ENCODE data around the gene RTL9.
"Not testable (repeated sequence)": the region's sequence is repeated elsewhere in the genome, so short reads cannot be mapped to it uniquely, and the experiment has no call there.

RTL9 gene

GRCh38 chrX:110358548-110358947 lies at the start of gene RTL9:
Gene RTL9, plus strand, starts transcription at chrX:110358848. Its CDS starts 91,770 bp downstream, at chrX:110450618.
- DNase-seq, result no peak

GRCh38 chrX:110310000-110310790 lies 48.5 kb upstream of the RTL9 start:
- no peak for DNase-seq

DNA sequence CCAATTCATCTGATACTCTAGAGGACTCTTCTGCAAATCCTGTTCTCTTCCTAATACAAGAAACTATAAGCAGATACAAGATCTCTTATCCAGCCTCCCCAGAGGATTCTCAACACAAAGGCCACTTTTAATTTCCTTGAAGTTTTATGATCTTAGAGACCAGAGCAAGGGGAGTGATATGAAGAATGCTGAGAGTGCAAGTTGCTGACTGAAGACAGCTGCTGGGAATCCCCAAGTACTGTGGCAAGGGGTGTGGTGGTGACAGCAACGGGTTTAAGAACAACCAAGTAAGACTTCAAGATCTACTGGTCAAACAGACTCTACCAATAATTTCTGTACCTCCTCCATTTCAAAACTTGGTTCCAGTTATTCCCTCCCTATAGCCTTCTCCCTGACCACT lies 47.8 kb upstream of the RTL9 start:
- no peak for DNase-seq

DNA sequence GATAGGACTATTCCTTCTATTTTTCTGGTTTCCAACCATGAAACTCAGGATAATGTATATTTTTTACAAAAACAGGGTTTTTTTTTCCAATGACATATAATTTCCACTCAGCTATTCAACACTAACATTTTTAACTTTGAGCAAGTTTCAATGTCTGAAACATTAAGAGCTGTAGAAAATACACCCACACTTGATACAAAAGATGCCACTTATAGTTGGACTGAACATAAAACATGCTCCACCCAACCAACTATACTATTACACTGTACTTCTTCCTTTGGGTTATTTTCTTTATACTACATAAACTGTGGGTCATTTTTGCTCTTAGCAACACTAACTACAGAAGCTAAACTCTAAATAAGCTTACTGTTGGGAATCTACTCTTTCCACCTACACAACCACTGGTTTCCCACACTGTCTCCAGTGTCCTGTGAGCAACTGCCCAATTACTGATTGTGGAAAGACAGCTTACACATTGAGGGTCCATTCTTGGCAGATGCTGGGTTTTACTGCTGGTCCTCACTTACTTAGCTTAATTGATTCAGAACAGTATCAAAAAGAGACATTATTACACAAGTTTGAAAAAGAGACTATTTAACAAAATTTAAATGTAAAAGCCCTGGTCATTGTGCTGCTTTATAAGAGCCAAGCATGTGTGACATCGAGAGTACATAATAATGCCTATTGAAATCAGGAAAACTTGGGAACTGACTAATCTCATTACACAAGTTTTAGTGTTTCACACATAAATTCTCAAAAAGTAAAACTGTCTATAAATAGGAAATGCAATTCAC lies 47.0 kb upstream of the RTL9 start:
- no peak for DNase-seq

- DNase-seq, result no peak
These were observed 43.1 kb upstream of the RTL9 start for GRCh38 chrX:110315551-110315950.

GRCh38 chrX:110316351-110317060 lies 42.1 kb upstream of the RTL9 start:
- no peak for DNase-seq

- DNase-seq, result no peak
These were observed 41.4 kb upstream of the RTL9 start for GRCh38 chrX:110317061-110317819.

DNA sequence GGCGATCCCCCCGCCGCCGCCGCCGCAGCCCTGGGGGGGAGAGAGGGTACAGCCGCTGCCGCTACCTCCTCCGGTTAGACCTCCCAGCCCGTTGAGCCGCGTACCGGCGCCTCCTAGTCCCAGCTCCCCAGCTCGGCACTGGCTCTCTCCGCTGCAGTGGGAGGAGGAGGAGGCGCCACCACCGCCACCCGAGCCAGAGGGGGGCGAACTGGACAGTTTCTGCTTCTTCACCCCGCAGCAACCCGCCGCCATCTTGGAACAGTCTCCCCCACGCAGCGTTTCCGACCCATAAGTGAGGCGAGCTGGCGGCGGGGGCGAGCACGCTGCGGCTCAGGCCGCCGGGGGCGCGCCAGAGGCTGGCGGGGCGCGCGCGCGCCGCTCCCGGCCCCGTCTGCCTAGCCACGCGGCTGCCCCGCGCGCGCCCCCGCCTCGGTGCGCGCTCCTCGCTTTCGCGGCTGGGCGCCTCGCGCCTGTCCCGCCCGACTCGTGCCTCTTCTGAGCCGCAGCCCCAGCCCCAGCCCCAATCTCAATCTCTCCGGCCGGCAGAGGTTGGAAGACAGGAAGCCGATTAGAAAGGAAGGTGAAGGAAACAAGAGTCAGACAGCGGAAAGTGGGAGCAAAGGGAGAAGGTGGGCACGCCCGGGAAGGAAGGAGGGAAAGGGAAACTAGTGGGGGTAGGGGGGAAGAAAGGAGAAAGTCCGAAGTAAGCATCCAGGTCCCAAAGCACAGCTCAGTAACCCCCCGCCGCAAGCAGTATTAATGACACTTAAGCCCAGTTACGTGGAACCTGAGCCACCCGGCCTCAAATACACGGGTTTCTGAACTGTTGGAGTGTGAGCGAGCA lies 40.6 kb upstream of the RTL9 start, which contains the start of gene AMMECR1:
TSS of gene AMMECR1 (minus strand) at position 266 of the 844 bp plus-strand sequence. CDS start at position 252, 14 bp downstream.
- peak; percentile 33 for DNase-seq

- DNase-seq, result no peak
These were observed 40.0 kb upstream of the RTL9 start for GRCh38 chrX:110318664-110318968.

DNA sequence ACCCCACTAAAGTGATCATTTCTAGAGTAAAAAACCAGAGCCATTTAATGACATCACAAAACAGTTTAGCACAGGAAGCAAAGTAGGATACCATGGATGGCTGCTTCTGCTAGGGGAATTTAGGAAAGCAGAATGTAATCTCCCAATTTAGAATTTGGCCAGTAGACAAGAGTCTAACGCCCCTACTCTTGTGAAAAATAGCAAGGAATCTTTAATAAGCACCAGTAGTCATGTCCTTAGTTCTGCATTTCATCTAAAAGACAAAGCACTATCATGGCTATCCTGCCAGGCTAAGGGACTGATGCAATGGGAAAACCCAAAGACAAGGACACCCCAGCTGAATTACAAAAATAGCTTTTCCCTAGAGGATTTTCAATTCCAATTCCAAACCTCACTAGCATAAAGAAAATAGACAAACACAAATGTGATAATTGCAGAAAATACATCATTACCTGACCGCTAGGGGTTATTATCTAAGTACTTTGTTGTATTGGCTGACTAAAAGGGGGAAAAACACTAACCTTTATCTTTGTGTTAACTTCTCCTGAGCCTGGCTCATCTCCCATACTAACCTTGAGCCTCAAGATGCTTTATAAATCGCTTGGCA lies 38.2 kb upstream of the RTL9 start:
- DNase-seq, result no peak

- no peak for DNase-seq
These were observed 37.6 kb upstream of the RTL9 start for GRCh38 chrX:110321081-110321480.

DNA sequence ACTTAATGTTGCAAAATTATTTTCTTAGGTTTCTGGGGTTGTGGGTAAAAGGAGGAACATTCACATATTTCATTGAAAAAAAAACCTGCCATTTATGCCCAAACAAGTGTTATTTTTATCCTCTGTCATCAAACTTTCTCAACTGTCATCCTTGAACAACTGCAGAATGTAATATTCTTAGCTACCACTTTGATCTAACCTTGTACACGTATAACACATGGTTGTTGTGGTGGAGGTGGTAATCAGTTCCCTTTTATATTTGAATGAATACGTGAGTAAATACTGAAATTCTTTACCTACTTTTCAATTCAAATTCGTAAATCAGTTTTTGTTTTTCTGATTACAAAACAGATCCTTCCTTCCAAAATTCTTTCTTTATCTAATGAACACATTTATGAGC lies 37.0 kb upstream of the RTL9 start:
- no peak for DNase-seq

DNA sequence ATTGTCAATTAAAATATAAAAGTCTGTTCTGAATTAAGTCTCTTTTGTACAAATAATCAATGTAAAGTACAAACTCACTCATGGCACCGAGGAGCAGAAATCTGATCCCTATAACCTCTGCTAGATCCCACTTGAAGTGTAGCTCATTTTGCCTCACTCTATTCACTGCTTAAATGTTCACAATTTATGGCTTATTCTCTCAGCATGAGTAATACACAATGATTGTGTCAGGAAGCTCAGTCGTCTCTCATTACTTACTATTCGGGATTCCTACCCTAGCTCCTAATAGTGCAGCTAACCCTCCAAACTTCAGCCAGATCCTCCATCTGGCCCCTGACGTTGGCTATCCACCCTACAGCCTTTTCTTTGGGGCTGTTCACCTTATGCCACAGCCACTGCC lies 36.0 kb upstream of the RTL9 start:
- no peak for DNase-seq

DNA sequence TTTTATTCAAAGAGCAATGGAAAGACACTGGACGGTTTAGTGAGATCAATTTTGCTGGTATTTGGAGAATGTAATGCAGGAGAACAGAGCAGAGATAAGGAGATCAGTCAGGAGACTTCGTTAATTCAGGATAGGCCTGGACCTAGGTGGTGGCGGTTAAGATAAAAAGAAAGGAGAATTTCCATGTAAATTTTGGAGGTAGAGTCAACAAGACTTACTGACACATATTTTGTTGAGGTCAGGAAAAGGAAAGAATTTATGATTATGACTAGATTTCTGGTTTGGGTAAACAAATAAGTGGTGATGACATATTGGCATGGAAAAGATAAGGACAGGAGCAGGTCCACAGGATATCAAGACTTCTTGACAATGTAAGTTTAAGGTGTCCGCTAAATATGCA lies 31.9 kb upstream of the RTL9 start:
- DNase-seq, result no peak

DNA sequence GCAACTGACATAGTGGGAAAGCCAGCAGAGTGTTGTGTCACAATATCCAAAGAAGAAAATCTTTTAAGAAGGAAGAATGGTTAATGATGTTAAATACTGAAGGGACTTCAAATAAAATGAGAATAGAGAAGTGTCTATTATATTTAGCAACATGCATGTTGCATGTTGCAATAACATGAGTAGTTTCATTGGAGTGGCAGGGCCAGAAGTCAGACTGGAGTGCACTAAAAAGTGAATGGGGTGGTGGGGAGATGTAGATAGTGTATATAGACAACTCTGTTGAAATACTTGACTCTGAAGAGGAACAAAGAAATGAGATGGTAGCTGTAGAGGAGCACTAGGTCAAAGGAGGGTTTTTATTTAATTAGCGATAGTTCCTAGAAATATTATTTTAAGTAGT lies 31.3 kb upstream of the RTL9 start:
- no peak for DNase-seq

- not testable (repeated sequence) for DNase-seq
These were observed 30.0 kb upstream of the RTL9 start for GRCh38 chrX:110328613-110329012.

GRCh38 chrX:110331444-110332030 lies 27.1 kb upstream of the RTL9 start:
- no peak for DNase-seq

GRCh38 chrX:110333458-110333857 lies 25.2 kb upstream of the RTL9 start:
- DNase-seq, result not testable (repeated sequence)

DNA sequence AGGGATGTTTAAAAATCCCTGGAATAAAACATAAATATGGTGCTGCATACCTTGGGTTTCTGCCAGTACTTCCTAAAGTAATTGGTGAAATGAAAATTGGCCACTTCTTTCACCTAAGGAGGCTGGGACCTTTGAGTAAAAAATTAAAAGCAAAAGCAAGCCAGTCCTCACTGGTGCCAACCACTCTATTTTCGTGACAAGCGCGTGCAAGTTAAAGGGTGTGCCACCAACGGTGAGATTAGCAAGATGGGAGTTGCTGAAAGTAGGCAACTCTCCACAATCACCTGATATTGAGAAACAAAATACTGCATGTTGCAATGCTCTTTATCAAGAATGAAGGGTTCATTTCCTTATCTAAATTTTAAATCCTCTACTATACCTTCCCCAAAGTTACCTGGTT lies 19.7 kb upstream of the RTL9 start:
- DNase-seq, result no peak

DNA sequence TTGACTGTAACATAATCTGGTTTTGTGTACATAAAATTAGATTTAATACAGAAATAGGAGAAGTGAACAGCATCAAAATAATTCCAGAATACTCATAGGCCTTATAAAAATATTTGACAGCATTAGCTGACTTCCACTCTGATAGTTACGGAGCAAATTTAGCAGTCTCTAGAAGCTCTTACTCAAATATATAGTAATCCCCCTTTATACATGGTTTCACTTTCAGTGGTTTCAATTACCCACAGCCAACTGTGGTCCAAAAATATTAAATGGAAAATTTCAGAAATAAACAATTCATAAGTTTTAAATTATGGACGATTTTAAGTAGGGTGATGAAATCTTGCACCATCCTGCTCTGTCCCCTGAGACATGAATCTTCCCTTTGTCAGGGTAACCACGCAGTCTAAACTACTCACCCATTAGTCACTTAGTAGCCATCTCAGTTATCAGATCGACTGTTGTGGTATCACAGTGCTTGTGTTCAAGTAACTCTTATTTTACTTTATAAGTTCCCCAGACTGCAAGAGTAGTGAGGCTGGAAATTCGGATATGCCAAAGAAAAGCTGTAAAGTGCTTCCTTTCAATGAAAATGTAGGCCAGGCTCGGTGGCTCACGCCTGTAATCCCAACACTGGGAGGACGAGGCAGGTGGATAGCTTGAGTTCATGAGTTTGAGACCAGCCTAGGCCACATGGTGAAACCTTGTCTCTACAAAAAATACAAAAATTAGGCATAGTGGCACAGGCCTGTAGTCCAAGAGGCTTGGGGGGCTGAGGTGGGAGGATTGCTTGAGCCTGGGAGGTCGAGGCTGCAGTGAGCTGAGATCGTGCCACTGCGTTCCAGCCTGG lies 17.2 kb upstream of the RTL9 start:
- peak; percentile 20 for DNase-seq

All from amniotic stem cell (primary cell).